ENCODE results near the gene CASR.

DNA sequence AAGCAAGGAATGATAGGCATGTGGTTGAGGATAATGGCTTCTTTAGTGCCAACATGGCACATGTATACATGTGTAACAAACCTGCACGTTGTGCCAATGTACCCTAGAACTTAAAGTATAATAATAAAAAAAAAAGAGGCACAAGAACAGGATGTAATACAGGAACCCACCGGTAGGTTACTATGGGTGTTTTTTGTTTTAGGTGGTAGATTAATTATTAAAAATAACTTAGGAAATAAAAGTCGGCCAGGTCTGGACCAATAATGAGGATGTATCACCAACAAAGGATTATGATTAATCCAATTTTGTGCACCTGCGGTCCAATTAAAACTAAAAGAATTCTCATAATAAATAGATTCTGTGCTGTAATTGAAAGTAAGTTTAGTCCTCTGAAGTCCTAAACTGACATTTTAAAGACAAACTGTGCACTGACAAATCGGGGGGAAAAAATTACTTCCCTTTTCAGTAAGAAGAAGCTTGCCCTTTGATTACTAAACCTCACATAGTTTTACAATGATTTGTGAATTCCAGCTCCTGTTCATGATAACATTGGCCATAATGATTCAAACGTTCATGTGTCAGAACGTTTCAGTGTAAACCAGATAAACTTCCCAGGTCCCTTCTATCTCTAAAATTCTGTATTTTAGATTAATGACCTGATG is 62.2 kb downstream of the CASR start:
- no peak for TF ChIP-seq EP300 (IDR thresholded peaks at IDR 0.05; ENCODE audit: borderline replicate concordance)
- TF ChIP-seq RAD21 (IDR thresholded peaks at IDR 0.05; ENCODE audit: low read depth), result no peak
- TF ChIP-seq, protein P1, sequence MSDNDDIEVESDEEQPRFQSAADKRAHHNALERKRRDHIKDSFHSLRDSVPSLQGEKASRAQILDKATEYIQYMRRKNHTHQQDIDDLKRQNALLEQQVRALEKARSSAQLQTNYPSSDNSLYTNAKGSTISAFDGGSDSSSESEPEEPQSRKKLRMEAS (IDR thresholded peaks at IDR 0.05), result no peak
- no peak for TF ChIP-seq TAF1 (IDR thresholded peaks at IDR 0.05; ENCODE audit: low read depth)
- TF ChIP-seq ZBTB7A (IDR thresholded peaks at IDR 0.05; ENCODE audit: low read depth), result no peak
- no peak for TF ChIP-seq EGR1 (IDR thresholded peaks at IDR 0.05)
